Caco-2 (cell line): Measurements from ENCODE around the gene RAB6D. TPM values are rescaled to one million over a fixed set of nuclear protein-coding genes. Genes with fewer than 3 reads are reported as not detected.
"Not testable (repeated sequence)": the region's sequence is repeated elsewhere in the genome, so short reads cannot be mapped to it uniquely, and the experiment has no call there.

ENCODE experiments used
- BruUV-seq: library from RNA; stranded (reverse); fragments of 400-500 nt; replicated peaks from 2 replicates; lab custom pipeline; 2021; lab: Mats Ljungman, UMichigan
- CTCF ChIA-PET: fragments of 300-600 bp; sonication (Branson Sonifier 250); formaldehyde crosslinking; loops from one replicate; lab custom pipeline; 2022; ENCODE audit warnings: antibody characterized with exemption; lab: Charles Lee
- POLR2A ChIA-PET: fragments of 300-600 bp; sonication (Branson Sonifier 250); formaldehyde crosslinking; loops from one replicate; lab custom pipeline; 2022; ENCODE audit warnings: antibody characterized with exemption; lab: Charles Lee
- DNase-seq, 2 experiments: peaks; one replicate each; pipeline versions ENCODE4 v3.0.0 to v3.0.0-alpha.2; 2020 to 2022
- H3K27me3 ChIP-seq: replicated peaks from 2 replicates; pipeline ENCODE4 v1.6.0; 2011; ENCODE audit warnings: low read length; ENCODE audit not compliant: control insufficient read depth, insufficient read depth
- H3K36me3 ChIP-seq: 2 replicates; pipeline ENCODE4 v1.5.1; 2011; ENCODE audit warnings: low read length; ENCODE audit not compliant: control insufficient read depth, insufficient read depth
- H3K4me1 ChIP-seq: fragments of 250-450 bp; sonication (Bioruptor Pico); 2 replicates; pipeline ENCODE4 v1.5.1; 2020; ENCODE audit warnings: mild to moderate bottlenecking
- H3K4me3 ChIP-seq: 2 replicates; pipeline ENCODE4 v1.5.1; 2011; ENCODE audit warnings: low read depth, mild to moderate bottlenecking, control low read depth, low read length
- H3K9me3 ChIP-seq: fragments of 250-450 bp; sonication (Bioruptor Pico); 2 replicates; pipeline ENCODE4 v1.5.1; 2020; ENCODE audit warnings: mild to moderate bottlenecking, moderate library complexity
- H3K27ac Mint-ChIP-seq: one replicate; pipeline ENCODE4 v1.8.0; 2022; ENCODE audit warnings: mixed read lengths; ENCODE audit not compliant: unreplicated experiment
- H3K27me3 Mint-ChIP-seq: one replicate; pipeline ENCODE4 v1.8.0; 2022; ENCODE audit warnings: mixed read lengths; ENCODE audit not compliant: insufficient read depth, unreplicated experiment
- H3K36me3 Mint-ChIP-seq: one replicate; pipeline ENCODE4 v1.8.0; 2022; ENCODE audit warnings: mild to moderate bottlenecking, mixed read lengths; ENCODE audit not compliant: insufficient read depth, unreplicated experiment
- H3K4me1 Mint-ChIP-seq: one replicate; pipeline ENCODE4 v1.8.0; 2022; ENCODE audit warnings: low read depth, mixed read lengths; ENCODE audit not compliant: unreplicated experiment
- H3K4me3 Mint-ChIP-seq: one replicate; pipeline ENCODE4 v1.8.0; 2022; ENCODE audit warnings: mild to moderate bottlenecking, moderate library complexity, mixed read lengths; ENCODE audit not compliant: unreplicated experiment
- H3K9me3 Mint-ChIP-seq: one replicate; pipeline ENCODE4 v1.8.0; 2022; ENCODE audit warnings: mixed read lengths; ENCODE audit not compliant: unreplicated experiment
- intact Hi-C: fragments of 100-400 bp; cut with micrococcal nuclease; formaldehyde crosslinking; loops from one replicate; pipeline ENCODE4 v1.10.0; 2022; ENCODE audit not compliant: unreplicated experiment
- total RNA-seq: library from RNA; stranded (reverse); gene quantifications from 2 replicates; pipeline ENCODE4 v1.2.3, GENCODE V29; 2022
- TF ChIP-seq, protein P1 (sequence below), 2 experiments: fragments of 200-600 bp in 1 of 2; IDR thresholded peaks; 1 replicate in 1 of 2; 2 replicates in 1 of 2; pipeline versions ENCODE4 v1.5.1 to v1.8.0; 2011 to 2022; ENCODE audit warnings: antibody characterized with exemption in 1 of 2, control low read depth in 1 of 2, inconsistent platforms in 1 of 2, low read depth in 1 of 2, low read length in 1 of 2, mild to moderate bottlenecking in 1 of 2, moderate library complexity in 1 of 2; ENCODE audit not compliant: insufficient read depth in 1 of 2, severe bottlenecking in 1 of 2, unreplicated experiment in 1 of 2

RAB6D gene
- total RNA-seq, 1 experiment from 2014 or later, result 0.39 TPM

DNA sequence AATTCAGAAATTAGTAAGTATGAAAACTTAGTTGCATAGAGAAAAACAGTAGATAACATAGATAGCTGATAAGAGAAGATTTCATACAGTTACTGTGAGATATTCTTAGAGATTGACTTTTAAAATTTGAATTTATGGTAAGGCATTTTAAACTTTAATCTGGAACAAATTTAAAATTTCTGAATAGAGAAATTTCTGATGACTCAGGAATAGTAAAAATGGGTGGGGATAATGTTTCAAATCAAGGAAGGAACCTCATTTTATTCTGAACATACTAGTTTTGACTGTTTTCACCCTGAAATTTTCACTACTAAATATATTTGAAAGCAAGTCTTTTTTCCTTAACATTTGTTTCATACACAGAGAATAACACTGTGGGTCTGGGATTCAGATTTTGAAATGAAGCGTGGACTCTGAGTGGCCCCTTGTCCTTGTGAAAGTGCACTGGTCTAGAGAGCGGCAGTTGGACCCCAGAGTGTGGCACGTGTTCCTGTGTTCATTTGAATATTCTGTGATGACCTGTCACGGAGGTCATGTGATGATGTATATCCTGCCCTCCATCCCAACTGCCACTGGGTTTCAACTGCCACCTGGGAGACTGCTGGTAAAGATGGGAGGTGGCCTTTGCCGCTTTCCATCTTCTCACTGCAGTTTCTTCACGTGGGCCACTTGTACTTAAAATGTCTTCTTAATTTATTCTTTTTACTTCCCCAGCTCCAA is 38.5 kb upstream of the RAB6D start:
- no peaks in the 10 kb centered on the region for H3K4me1 Mint-ChIP-seq
- intact Hi-C loops, result no loop called here
- H3K27me3 ChIP-seq, result no peaks in the 10 kb centered on the region
- CTCF ChIA-PET, result no interaction called here
- H3K27ac Mint-ChIP-seq, result no peak overlapping the region
- H3K36me3 Mint-ChIP-seq, result no peaks in the 10 kb centered on the region
- TF ChIP-seq, protein P1, sequence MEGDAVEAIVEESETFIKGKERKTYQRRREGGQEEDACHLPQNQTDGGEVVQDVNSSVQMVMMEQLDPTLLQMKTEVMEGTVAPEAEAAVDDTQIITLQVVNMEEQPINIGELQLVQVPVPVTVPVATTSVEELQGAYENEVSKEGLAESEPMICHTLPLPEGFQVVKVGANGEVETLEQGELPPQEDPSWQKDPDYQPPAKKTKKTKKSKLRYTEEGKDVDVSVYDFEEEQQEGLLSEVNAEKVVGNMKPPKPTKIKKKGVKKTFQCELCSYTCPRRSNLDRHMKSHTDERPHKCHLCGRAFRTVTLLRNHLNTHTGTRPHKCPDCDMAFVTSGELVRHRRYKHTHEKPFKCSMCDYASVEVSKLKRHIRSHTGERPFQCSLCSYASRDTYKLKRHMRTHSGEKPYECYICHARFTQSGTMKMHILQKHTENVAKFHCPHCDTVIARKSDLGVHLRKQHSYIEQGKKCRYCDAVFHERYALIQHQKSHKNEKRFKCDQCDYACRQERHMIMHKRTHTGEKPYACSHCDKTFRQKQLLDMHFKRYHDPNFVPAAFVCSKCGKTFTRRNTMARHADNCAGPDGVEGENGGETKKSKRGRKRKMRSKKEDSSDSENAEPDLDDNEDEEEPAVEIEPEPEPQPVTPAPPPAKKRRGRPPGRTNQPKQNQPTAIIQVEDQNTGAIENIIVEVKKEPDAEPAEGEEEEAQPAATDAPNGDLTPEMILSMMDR (IDR thresholded peaks at IDR 0.05; ENCODE audit: insufficient read depth in 1 of 2, low read depth in 1 of 2, low read length in 1 of 2, severe bottlenecking in 1 of 2, unreplicated experiment in 1 of 2), result no peak
- no peak overlapping the region for H3K4me3 Mint-ChIP-seq
- H3K27me3 Mint-ChIP-seq, result peaks cover 22% of the 10 kb centered on the region
- H3K4me3 ChIP-seq, result no peak overlapping the region
- no peaks in the 10 kb centered on the region for H3K9me3 Mint-ChIP-seq
- no peaks in the 10 kb centered on the region for H3K36me3 ChIP-seq
- no TSS peak for BruUV-seq
- POLR2A ChIA-PET, result no interaction called here
- H3K4me1 ChIP-seq, result no peaks in the 10 kb centered on the region
- no peaks in the 10 kb centered on the region for H3K9me3 ChIP-seq
- no peak for DNase-seq

DNA sequence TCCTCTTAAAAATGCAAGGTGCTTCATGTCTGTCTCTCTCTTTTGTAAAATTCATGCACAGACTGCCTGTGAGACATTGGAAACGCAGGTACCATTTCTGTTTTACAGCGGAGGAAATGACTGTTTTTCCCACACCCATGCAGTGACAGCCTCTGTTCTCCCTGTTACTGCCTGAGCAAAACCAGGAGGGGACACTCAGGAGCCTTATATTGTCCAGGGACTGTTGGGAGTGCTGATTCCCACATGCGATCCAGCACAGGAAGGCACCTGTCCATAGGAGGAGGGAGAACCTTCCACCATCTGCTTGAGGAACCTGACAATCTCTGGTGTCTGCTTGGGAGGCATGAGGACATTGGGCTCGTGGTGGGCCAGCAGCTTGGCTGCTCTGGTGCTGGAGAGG is 36.9 kb upstream of the RAB6D start:
- H3K4me3 Mint-ChIP-seq, result no peak overlapping the region
- no TSS peak for BruUV-seq
- peaks cover 21% of the 10 kb centered on the region for H3K27me3 Mint-ChIP-seq
- intact Hi-C loops, result no loop called here
- H3K36me3 Mint-ChIP-seq, result no peaks in the 10 kb centered on the region
- no peaks in the 10 kb centered on the region for H3K4me1 ChIP-seq
- ChIA-PET POLR2A (no interaction called here), CTCF (no interaction called here)
- no peak for DNase-seq
- no peak overlapping the region for H3K27ac Mint-ChIP-seq
- TF ChIP-seq, protein P1 (IDR thresholded peaks at IDR 0.05; ENCODE audit: insufficient read depth in 1 of 2, low read depth in 1 of 2, low read length in 1 of 2, severe bottlenecking in 1 of 2, unreplicated experiment in 1 of 2), result no peak
- no peaks in the 10 kb centered on the region for H3K36me3 ChIP-seq
- no peaks in the 10 kb centered on the region for H3K27me3 ChIP-seq
- H3K9me3 Mint-ChIP-seq, result no peaks in the 10 kb centered on the region
- H3K4me1 Mint-ChIP-seq, result no peaks in the 10 kb centered on the region
- no peak overlapping the region for H3K4me3 ChIP-seq
- no peaks in the 10 kb centered on the region for H3K9me3 ChIP-seq

DNA sequence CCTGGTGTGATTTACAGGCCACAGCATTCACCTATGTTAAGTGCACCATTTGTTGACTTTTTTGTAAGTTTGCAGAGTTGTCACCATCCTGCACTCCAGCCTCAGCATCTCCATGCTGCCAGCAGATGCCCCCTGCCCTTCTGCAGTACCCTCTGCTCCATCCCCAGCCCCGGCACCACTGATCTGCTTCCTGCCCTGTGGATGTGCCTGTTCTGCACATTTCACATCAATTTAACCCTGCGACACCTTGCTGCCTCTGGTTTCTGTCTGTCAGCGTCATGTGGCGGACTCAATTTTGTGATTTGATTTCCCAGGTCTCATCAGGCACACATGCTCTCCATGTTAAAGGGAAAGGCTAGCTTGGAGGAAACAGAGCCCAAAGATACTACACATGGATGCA is 36.5 kb upstream of the RAB6D start:
- H3K36me3 Mint-ChIP-seq, intact Hi-C loops, POLR2A ChIA-PET, H3K9me3 Mint-ChIP-seq, DNase-seq, H3K27ac Mint-ChIP-seq, H3K4me3 Mint-ChIP-seq, H3K4me3 ChIP-seq, H3K36me3 ChIP-seq, BruUV-seq, H3K4me1 Mint-ChIP-seq, H3K9me3 ChIP-seq, CTCF ChIA-PET, H3K4me1 ChIP-seq, H3K27me3 ChIP-seq: not testable (repeated sequence)
- H3K27me3 Mint-ChIP-seq, result peaks cover 21% of the 10 kb centered on the region

DNA sequence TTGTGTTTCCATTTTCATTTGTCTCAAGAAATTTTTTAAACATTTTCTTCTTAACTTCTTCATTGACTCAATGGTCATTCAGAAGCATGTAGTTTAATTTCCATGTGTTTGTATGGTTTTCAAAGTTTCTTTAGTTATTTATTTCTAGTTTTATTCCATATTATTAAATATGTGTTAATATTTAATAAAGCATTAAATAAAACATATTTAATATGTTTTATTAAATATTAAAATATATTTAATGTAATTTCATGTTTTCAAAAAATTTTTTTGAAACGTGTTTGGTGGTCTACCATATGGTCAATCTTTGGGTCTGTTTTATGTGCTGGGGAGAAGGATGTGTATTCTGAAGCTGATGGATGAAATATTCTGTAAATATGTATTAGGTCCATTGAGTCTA is 32.2 kb upstream of the RAB6D start:
- H3K4me3 ChIP-seq, H3K4me1 Mint-ChIP-seq, BruUV-seq, CTCF ChIA-PET, H3K9me3 Mint-ChIP-seq, H3K27ac Mint-ChIP-seq, H3K9me3 ChIP-seq, intact Hi-C loops, H3K4me3 Mint-ChIP-seq, H3K36me3 Mint-ChIP-seq, H3K27me3 ChIP-seq, DNase-seq, H3K36me3 ChIP-seq, H3K4me1 ChIP-seq, POLR2A ChIA-PET: not testable (repeated sequence)
- H3K27me3 Mint-ChIP-seq, result peaks cover 16% of the 10 kb centered on the region

DNA sequence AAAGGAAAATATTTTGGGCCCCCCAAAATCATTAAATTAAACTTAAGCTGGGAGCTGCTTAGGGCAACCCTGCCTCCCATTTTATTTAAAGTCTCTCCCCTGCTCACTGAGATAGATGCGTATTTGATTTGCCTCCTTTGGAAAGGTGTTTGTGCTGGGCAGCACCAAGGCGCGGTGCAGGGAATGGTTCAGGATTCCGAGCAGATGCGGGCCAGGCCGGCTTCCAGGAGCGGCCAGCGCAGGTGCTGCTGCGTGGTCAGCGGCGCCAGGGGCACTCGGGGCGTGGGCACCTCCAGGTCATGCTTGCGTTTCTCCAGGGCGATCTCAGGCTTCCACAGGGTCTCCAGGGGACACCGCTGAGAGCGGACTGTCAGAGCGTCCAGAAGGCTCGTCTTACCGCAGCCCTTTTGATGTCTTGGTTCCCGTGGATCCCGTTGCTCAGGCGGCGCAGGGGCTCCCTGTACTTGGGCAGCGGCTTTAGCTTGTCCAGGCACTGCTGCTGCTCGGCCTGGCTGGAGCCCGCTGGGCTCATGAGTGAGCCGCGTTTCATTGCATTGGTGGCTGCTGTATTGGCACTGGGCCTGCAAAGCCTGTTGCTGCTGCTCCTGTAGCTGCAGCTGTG is 31.2 kb upstream of the RAB6D start:
- BruUV-seq, DNase-seq, H3K4me3 ChIP-seq, H3K9me3 ChIP-seq, H3K27me3 Mint-ChIP-seq, H3K27ac Mint-ChIP-seq, H3K4me1 Mint-ChIP-seq, H3K36me3 Mint-ChIP-seq, intact Hi-C loops, H3K4me1 ChIP-seq, H3K9me3 Mint-ChIP-seq, H3K27me3 ChIP-seq, H3K4me3 Mint-ChIP-seq, H3K36me3 ChIP-seq: not testable (repeated sequence)
- CTCF ChIA-PET, result interaction anchor here (1.2 kb wide), 1 partner anchor 241 kb away, joined by 3 read pairs; no protein-coding TSS in a partner anchor
- POLR2A ChIA-PET, result interaction anchor here (0.6 kb wide), 1 partner anchor 241 kb away, joined by 3 read pairs; no protein-coding TSS in a partner anchor
